ENCODE measurements around the gene CGB1. TPM values are rescaled to one million over a fixed set of nuclear protein-coding genes. Genes with fewer than 3 reads are reported as not detected.

CGB1 gene
- total and polyA plus RNA-seq, 2 of the 8 experiments (the other 6 are each of a cell fraction or from before 2014, with no cell fraction given): not detected

- Histone ChIP-seq H3K23ac (ENCODE audit: insufficient read length) (no peak overlapping the region), H4K8ac (ENCODE audit: extremely low read depth, insufficient read depth, low read length) (no peak overlapping the region), H3K56ac (replicated peaks; ENCODE audit: insufficient read length, low read depth, low read length) (no peak overlapping the region), H4K91ac (replicated peaks; ENCODE audit: insufficient read length, low read length) (no peak overlapping the region), H3K9ac (replicated peaks in 1 of 4; ENCODE audit: extremely low read depth in 1 of 4, low read depth in 3 of 4, low read length in 3 of 4) (no peak overlapping the region), H2BK15ac (ENCODE audit: low read length) (no peak overlapping the region), H2BK12ac (ENCODE audit: low read depth, low read length) (no peak overlapping the region), H4K20me1 (replicated peaks in 1 of 2; ENCODE audit: control insufficient read depth in 1 of 2, insufficient read depth in 2 of 2, low read length in 2 of 2) (peaks cover 3 to 14% of the 10 kb centered on the region in 2 experiments), H2AFZ (ENCODE audit: low read length) (no peak overlapping the region), H2BK120ac (replicated peaks; ENCODE audit: low read depth, low read length) (no peak overlapping the region), H3K9me3 (ENCODE audit: insufficient read depth in 2 of 2, low read depth in 1 of 2, low read length in 1 of 2) (no peaks in the 10 kb centered on the region), H3K4me1 (replicated peaks in 1 of 4; ENCODE audit: control insufficient read depth in 3 of 4, insufficient read depth in 4 of 4, low read length in 3 of 4) (no peaks in the 10 kb centered on the region), H2BK20ac (ENCODE audit: low read length) (no peak overlapping the region), H3K18ac (ENCODE audit: extremely low read depth, low read length) (no peak overlapping the region), H3K4ac (replicated peaks; ENCODE audit: insufficient read length, low read depth, low read length) (no peak overlapping the region), H2BK5ac (ENCODE audit: low read depth, low read length) (no peak overlapping the region), H3K36me3 (ENCODE audit: control insufficient read depth in 2 of 4, insufficient read depth in 4 of 4, low read length in 3 of 4) (peaks cover 18 to 54% (median 41%) of the 10 kb centered on the region in 4 experiments), H2AK5ac (ENCODE audit: low read depth, low read length) (no peak overlapping the region), H3K79me1 (ENCODE audit: low read depth, low read length) (peaks cover 2% of the 10 kb centered on the region; the same call in 1 of the 2 replicates), H3K14ac (ENCODE audit: insufficient read length) (no peak overlapping the region), H3K23me2 (ENCODE audit: low read depth, low read length) (no peaks in the 10 kb centered on the region), H3K27ac (ENCODE audit: low read depth, low read length) (no peak overlapping the region), H3K27me3 (replicated peaks in 1 of 4; ENCODE audit: control insufficient read depth in 3 of 4, extremely low read depth in 1 of 4, insufficient read depth in 3 of 4, low read length in 3 of 4) (no peaks in the 10 kb centered on the region), H3K4me2 (ENCODE audit: insufficient read depth in 1 of 2, low read depth in 2 of 2, low read length in 2 of 2) (no peak overlapping the region), H3K4me3 (ENCODE audit: extremely low read depth in 1 of 4, insufficient read depth in 2 of 4, low read depth in 3 of 4, low read length in 4 of 4) (no peak overlapping the region), H4K5ac (ENCODE audit: insufficient read length, low read depth, low read length) (no peak overlapping the region), H3K79me2 (ENCODE audit: control insufficient read depth in 1 of 2, insufficient read depth in 2 of 2, low read length in 2 of 2) (no peaks in the 10 kb centered on the region)
- DNase-seq (ENCODE audit: low read depth in 1 of 2, low spot score in 2 of 2) (no peak), FAIRE-seq (no peak)
- POLR2A ChIA-PET (ENCODE audit: partially characterized antibody): no interaction called here
- TF ChIP-seq HDAC2 (IDR thresholded peaks at IDR 0.05; ENCODE audit: borderline replicate concordance in 1 of 2, low read depth in 2 of 2, low read length in 2 of 2) (no peak), RFX5 (IDR thresholded peaks at IDR 0.05; ENCODE audit: borderline replicate concordance, low read depth, low read length) (no peak), SP1 (IDR thresholded peaks at IDR 0.05; ENCODE audit: low read depth, low read length) (no peak), CEBPB (IDR thresholded peaks at IDR 0.05; ENCODE audit: low read depth, low read length) (no peak), POU5F1 (IDR thresholded peaks at IDR 0.05; ENCODE audit: low read depth, low read length) (no peak), ZNF274 (IDR thresholded peaks at IDR 0.05; ENCODE audit: borderline replicate concordance, extremely low read depth, low read length) (no peak), TCF12 (IDR thresholded peaks at IDR 0.05; ENCODE audit: low read depth, low read length) (no peak), CHD2 (IDR thresholded peaks at IDR 0.05; ENCODE audit: low read length) (no peak)
- CTCF ChIA-PET (ENCODE audit: partially characterized antibody): interaction anchor here (1.5 to 6.2 kb wide), 2 partner anchors 8 to 11 kb away, joined by 6 to 66 read pairs; partner anchors contain the start of gene LHB
- WGBS, 2 experiments (ENCODE audit: extremely low coverage in 1 of 2, insufficient coverage in 1 of 2, insufficient read length in 1 of 2, insufficient replicate concordance in 2 of 2, low coverage in 1 of 2, low lambda C conversion rate in 2 of 2, missing lambda C conversion rate in 1 of 2): 85% methylated on average over 13 of the region's 22 CpGs; no CpG with 5 or more reads in 1 of the 2 experiments
Measured at GRCh38 chr19:49006905-49007304, 29.8 kb downstream of the CGB1 start.

All from H1 (cell line).